Activated effector memory CD4-positive, alpha-beta T cell treated with anti-CD3 and anti-CD28 coated beads, Interleukin-2, amount 50 U/mL, for 16 hours (primary cell): Measurements from ENCODE around the gene OXCT2.
A peak's percentile ranks its signal among the peaks of the same experiment; 100 is the strongest.

ENCODE experiments used
- DNase-seq: peaks from one replicate; pipeline ENCODE4 v3.0.0-alpha.2; 2020

Gene OXCT2

DNA sequence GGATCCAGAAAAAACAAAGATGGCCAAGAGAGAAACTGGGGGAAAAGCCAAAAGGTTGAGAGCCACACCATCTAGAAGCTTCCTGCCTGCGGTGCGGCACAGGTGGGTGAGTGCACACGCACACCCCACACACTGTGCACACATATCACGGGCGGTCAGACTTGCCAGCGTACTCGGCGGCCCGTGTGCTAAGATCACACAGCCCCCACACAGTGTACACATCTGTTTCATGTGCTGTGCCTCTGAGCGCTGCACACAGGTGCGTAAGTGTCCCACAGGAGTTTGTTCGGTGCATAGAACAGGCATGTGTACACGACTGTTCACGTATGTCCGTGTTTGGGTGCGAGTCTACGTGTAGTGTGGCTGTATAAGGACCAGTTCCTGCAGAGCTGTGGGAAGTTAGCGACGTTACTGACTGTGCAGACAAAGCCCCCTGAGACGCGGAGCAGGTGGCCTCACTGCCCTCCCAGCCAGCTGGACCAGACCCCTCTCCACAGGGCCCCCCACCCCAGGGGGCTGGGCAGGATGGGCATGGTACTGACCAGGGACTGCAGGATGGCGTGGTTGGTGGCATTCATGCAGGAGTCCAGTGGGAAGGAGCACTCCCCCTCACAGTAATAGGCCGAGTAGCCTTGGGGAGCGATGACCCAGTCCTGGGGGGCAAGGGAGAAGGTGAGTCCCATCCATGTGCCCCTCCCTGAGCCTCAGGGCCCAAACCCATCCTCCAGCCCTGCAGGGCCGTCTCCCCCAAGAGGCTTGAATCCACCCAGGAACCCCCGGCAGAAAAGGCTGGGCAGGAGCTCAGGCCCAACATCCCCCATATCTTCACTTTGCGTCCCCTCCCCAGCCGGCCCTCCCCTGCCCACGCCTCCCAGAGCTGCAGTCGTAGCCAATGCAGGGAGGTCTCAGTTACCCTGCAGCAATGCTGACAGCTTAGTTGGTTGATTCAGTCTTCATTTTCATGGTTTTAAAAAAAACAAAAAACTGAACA, 8.3 kb downstream of the OXCT2 start:
- DNase-seq, result no peak

DNA sequence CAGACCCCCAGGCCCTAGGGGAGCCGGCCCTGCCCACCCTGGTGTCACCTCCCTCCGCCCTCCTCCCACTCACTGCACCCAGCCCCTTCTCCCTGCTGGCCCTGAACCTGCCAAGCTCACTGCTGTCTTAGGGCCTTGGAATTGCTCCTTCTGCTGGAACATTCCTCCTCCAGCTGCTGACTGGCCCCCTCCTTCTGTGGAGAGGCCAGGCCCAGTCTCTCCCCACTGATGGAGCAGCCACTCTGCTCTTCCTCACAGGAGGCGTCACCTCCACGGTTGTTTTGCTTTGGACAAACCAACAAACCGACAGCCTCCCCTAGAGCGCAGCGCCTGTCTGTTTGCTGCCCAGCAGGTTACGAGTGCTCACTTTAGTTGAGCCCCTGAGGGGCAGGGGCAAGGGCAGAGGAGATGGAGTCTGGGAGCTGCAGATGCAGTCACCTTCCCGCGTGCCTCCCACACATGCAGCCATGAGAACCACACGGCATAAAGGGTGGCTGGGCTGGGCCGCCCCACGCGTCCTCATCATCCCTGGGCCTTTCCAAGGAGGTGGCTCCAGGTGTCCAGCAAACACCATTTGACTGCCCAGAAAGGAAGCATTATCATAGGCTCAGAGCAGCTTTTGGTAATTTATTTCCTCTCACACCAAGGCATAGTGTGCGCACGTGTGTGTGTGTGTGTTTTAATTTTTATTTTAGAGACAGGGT, 9.4 kb downstream of the OXCT2 start:
- DNase-seq, result no peak

- DNase-seq, result no peak
Measured at GRCh38 chr1:39761016-39761415, 10.1 kb downstream of the OXCT2 start.

- no peak for DNase-seq
Measured at GRCh38 chr1:39760074-39761008, 10.8 kb downstream of the OXCT2 start.

GRCh38 chr1:39759436-39759726, 11.8 kb downstream of the OXCT2 start:
- no peak for DNase-seq

DNA sequence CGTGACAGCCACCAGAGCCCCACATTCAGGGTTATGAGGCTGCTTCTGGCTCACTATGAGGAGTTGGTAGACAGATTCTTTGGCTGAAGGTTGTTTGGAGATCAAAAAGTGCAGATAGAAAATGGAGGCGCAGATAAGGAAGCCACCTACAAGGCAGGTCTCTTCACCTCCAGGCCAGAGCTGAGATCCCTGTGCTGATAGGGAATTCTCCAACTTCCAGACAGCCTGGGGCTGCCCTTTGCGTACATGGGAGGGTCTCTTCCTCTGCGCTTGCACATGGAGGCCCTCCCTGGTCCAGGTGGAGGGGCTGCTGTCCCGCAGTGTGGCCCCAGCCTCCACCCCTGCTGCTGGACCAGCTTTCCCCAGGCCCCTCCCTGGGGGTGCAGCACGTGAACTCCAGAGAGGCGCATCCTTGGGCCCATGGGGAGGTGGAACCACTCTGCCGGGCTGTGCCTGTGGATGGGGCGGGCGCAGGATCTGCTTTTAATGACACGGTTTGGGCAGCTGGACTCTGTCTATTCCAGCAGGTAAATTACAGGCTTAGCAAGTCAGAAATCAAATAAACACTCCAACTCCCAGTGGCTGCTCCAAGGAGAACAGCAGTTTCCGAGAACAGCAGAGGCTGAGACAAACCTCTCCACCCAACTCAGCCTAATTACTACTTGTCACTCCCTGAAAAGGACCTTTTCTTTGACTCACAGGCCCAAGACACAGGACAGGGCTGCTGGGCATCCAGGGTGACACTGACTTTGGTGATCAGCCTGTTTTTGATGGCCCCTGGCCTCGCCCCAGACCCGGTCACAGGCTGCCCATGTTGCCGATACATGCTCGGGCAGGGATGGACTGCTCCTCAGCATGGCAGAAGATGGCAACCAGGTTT, 12.4 kb downstream of the OXCT2 start:
- no peak for DNase-seq

- no peak for DNase-seq
Measured at GRCh38 chr1:39757501-39757900, 13.6 kb downstream of the OXCT2 start.

GRCh38 chr1:39755965-39756659, 15.0 kb downstream of the OXCT2 start:
- DNase-seq, result no peak

DNA sequence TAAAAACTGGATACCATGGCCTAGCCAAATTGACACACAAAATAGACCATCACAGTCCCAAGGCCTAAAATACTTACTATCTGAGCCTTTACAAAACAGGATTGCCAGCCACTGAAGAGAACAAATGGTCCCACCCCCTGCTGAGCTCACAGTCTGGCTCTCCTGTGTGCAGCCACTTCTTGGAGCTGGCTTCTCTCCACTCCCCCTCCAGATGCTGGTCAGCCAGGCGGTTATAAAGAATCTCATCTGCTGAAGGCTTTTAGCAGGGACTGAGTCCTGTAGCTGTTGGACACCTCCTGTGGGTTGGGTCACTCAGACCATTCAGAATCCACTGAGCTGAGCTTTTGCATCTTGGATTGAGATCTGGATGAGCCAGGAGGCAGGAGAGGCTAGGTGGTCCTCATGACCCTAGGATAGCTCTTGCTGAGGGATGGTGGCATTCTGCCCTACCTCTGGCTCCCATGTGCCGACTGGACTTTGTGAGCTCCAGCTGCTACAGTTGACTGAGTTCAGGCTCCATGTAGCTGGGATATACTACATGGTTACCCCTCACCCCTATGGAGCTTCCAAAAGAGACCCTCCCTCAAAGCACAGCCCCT, 16.1 kb downstream of the OXCT2 start:
- no peak for DNase-seq

DNA sequence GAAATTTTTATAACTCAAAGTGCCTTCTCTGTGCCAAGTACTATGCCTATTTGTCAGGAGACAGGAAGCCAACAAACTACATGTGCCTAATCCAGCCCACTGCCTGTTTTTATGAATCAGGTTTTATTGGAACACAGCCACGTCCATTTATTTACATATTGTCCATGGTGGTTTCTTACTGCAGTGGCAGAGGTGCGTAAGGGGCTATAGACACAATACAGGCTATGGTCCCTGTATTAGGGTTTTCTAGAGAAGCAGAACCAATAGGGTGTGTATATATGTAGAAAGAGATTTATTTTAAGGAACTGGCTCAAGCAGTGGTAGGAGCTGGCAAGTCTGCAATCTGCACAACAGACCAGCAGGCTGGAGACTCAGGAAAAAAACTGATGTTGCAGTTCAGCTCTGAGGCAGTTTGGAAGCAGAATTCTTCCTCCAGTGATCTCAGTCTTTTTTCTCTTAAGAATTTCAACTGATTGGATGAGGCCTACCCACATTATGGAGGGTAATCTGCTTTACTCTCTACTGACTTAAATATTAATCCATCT, 17.1 kb downstream of the OXCT2 start:
- no peak for DNase-seq

DNA sequence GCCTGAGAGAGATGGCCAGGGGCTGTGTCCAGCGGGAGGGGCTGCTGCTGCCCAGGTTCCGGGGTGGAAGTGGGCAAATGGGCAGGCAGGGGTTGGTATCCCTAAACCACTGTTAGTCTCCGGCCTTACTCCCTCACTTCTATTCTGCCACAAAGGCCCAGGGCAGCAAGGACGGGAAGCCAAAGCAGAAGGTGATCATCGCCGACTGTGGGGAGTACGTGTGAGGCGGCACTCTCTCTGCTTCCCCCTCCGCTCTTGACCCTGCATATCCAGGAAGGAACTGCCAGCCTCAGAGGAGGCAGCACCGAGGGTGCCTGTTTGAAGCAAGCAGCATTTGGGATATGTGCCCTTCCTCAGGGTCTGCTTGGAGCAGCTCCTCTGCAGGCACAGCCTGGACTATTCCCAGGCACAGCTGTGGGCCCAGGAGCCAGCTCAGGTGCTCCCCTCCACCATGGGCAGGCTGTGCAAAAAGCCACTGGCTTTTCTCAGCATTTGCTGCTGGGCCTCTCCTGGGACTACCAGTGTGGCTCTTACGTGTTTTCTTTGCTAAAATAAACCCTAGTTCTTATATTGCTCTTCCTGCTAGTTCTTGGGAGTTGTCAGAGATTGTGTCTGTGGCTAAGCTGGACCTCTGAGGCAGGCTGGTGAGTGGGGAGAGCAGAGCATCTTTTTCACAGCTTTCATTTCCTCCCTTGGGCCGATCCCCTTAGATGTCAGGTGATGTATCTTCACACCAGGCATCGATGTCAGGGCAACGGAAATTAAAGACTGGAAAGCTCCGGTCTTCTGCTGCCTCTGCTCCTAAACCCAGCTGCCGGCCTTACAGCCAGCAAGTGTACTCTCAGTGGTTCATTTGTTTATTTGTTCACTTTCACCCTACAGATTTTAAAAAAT, 17.8 kb downstream of the OXCT2 start:
- DNase-seq, result no peak

GRCh38 chr1:39752703-39753102, 18.4 kb downstream of the OXCT2 start:
- DNase-seq, result no peak

- DNase-seq, result no peak
Measured at GRCh38 chr1:39751595-39751994, 19.6 kb downstream of the OXCT2 start.

DNA sequence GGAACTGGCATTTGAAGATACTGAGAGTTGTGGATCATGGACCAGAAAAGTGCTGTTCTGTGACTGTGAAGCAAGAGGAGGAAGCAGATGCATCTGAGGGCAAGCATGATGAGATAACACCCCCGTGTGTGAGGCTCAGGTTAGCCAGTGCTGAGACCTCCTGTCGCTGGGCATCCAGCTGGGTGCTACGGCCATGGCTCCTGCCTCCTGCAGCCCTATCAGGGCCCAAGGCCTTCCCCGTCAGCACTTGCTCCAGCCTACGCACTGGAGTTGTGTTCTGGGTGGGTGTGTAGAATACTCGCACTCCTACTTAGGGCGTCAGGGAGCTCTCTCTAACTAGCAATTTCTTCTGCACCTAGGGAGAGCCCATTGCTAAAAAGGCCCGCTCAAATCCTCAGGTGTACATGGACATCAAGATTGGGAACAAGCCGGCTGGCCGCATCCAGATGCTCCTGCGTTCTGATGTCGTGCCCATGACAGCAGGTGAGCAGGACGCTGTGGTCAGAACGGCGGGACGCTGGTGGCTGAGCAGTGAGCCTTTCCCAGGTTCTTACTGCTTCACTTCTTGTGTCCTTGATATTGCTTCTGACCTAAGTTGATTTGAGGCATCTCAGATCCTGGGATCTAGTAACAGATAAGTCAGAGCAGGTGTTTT, 26.0 kb downstream of the OXCT2 start:
- DNase-seq, result no peak

DNA sequence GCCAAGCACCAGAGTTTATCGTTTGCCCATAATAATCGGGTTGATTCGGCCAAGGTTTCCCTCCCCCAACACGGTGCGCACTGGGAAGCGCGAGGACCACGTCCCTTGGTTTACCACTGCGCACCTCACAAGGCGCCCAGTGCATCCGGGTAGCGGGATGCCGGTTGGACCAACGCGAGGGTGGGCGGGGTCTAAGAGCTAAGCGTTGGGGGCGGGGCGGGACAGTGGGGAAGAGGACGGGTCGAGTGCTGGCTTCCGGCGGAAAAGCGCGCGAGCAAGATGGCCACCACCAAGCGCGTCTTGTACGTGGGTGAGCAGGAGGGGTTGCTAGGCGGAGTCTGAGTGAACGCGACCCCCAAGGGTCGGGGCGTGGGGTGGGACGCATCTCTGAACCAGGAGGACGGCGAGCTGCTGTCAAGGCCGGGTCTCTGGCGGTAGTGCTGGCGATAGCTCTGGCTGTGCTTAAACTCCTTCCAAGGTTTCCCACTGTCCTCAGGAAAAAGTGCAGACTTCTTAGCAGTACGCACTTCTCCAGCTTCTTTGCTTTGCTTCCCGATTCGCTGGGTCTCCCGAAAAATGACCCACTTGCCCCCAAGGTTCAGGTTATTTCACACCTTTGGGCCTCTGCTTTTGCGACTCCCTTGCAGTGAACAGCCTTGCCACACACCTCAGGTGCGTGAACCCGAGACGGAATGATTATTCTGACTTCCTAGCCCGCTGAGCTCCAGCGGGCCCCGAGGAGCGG, 32.4 kb downstream of the OXCT2 start, which contains the start of gene PPIE:
Gene PPIE (plus strand): TSS at position 261 of the 745 bp plus-strand sequence. CDS start 19 bp downstream, at position 280.
- DNase-seq, result peak; percentile 97

- DNase-seq, result no peak
Measured at GRCh38 chr1:39737546-39738169, 33.5 kb downstream of the OXCT2 start.

GRCh38 chr1:39735731-39736130, 35.4 kb downstream of the OXCT2 start:
- no peak for DNase-seq

- DNase-seq, result no peak
Measured at GRCh38 chr1:39733161-39733560, 38.0 kb downstream of the OXCT2 start.
